Esophagus squamous epithelium (tissue), 5 donors: Measurements from ENCODE around the gene KLK6. TPM values are rescaled to one million over a fixed set of nuclear protein-coding genes. Genes with fewer than 3 reads are reported as not detected.

Experiments
- DNase-seq: peaks from one replicate; lab custom pipeline; 2025; lab: John Stamatoyannopoulos, UW
- H3K27ac ChIP-seq, 4 donors: fragments of 200-600 bp; sonication (generic); one replicate each; pipeline ENCODE4 v1.5.1; 2016 to 2019; ENCODE audit warnings: mild to moderate bottlenecking in 1 of 4
- H3K27me3 ChIP-seq, 4 donors: fragments of 200-600 bp; sonication (generic); 1 replicate in 3 of 4; 2 replicates in 1 of 4; pipeline versions ENCODE4 v1.5.1 to v1.6.0; 2017 to 2021; ENCODE audit warnings: antibody characterized with exemption in 1 of 4
- H3K36me3 ChIP-seq, 3 donors: fragments of 200-600 bp; sonication (generic); one replicate each; pipeline ENCODE4 v1.5.1; 2016 to 2019
- H3K4me1 ChIP-seq, 3 donors: fragments of 200-600 bp; sonication (generic); one replicate each; pipeline ENCODE4 v1.5.1; 2017 to 2019
- H3K4me3 ChIP-seq, 4 donors: fragments of 200-600 bp; sonication (generic); 1 replicate in 3 of 4; 2 replicates in 1 of 4; pipeline ENCODE4 v1.5.1; 2016 to 2019; ENCODE audit warnings: mild to moderate bottlenecking in 2 of 4, moderate library complexity in 1 of 4
- H3K9me3 ChIP-seq, 3 donors: fragments of 200-600 bp; sonication (generic); one replicate each; pipeline ENCODE4 v1.5.1; 2016 to 2019
- CTCF ChIP-seq, 6 experiments: fragments of 450-650 bp in 4 of 6; fragments of 200-600 bp in 2 of 6; sonication (generic) in 2 of 6; IDR thresholded peaks; one replicate each; pipeline ENCODE4 v1.5.1; 2016 to 2019; ENCODE audit warnings: antibody characterized with exemption in 6 of 6, mild to moderate bottlenecking in 4 of 6, moderate library complexity in 4 of 6
- POLR2A ChIP-seq, 4 donors: fragments of 450-650 bp; IDR thresholded peaks; one replicate each; pipeline ENCODE4 v1.6.1; 2017; ENCODE audit warnings: antibody characterized with exemption in 4 of 4, mild to moderate bottlenecking in 4 of 4, moderate library complexity in 3 of 4
- WGBS, 2 donors: methylation state at CpG; one replicate each; pipeline ENCODE4 v1.1.5; 2018; 5-methylcytosine and 5-hydroxymethylcytosine counted together
- intact Hi-C: fragments of 100-400 bp; cut with DNase I; formaldehyde crosslinking; loops from one replicate; pipeline ENCODE4 v1.15.0; 2022
- total RNA-seq, 4 donors: library from RNA; depleted of rRNA; stranded (reverse); fragments of >200 nt; gene quantifications; one replicate each; pipeline ENCODE4 v1.1.0, GENCODE V29; 2016
- donor health status: DM: yes; HTN: yes; CAD: no.

The KLK6 gene
- total RNA-seq: 100 to 1,000 TPM in 2 of 4 donors, 10 to 100 TPM in 1, 1 to 10 TPM in 1; 6.1 to 160 (median 102) TPM

GRCh38 chr19:50969413-50969760 lies at the start of gene KLK6:
TSS of gene KLK6 (minus strand) at chr19:50969591. CDS start at chr19:50968104, 1,487 bp downstream.
- TF ChIP-seq POLR2A (IDR thresholded peaks at IDR 0.05) (no peak), CTCF (IDR thresholded peaks at IDR 0.05) (no peak)
- intact Hi-C loops: no loop called here
- DNase-seq: no peak
- no peaks in the 10 kb centered on the region for H3K9me3 ChIP-seq
- peak within 1 kb of the TSS; percentile 31 to 57 (median 55) for H3K27ac ChIP-seq
- H3K36me3 ChIP-seq: no peaks in the 10 kb centered on the region
- peaks cover 0 to 75% (median 0%) of the 10 kb centered on the region in 4 donors for H3K27me3 ChIP-seq
- 39 to 72% methylated on average over 7 to 11 of the region's 19 CpGs for WGBS, 2 donors
- peak within 1 kb of the TSS in 1 of 4 donors; percentile 24 for H3K4me3 ChIP-seq
- H3K4me1 ChIP-seq: peaks cover 10 to 50% (median 13%) of the 10 kb centered on the region in 3 donors

GRCh38 chr19:51018745-51019543 lies 49.6 kb upstream of the KLK6 start:
- TF ChIP-seq POLR2A (IDR thresholded peaks at IDR 0.05): peak in 2 of 4 donors; percentile 33 to 72
- TF ChIP-seq CTCF (IDR thresholded peaks at IDR 0.05): no peak
- Histone ChIP-seq H3K27me3 (peaks cover 0 to 87% (median 2%) of the 10 kb centered on the region in 4 donors), H3K4me1 (peaks cover 14 to 64% (median 16%) of the 10 kb centered on the region in 3 donors), H3K4me3 (peak overlapping the region; percentile 44 to 65 (median 60)), H3K36me3 (peaks cover 0 to 33% (median 0%) of the 10 kb centered on the region in 3 donors), H3K27ac (peak overlapping the region; percentile 80 to 94 (median 88)), H3K9me3 (no peaks in the 10 kb centered on the region)
- 1 to 9% methylated on average over 18 to 27 of the region's 68 CpGs for WGBS, 2 donors
- no peak for DNase-seq
- intact Hi-C loops: loop anchor here (5.0 kb wide), 1 partner anchor 87 kb away; no protein-coding TSS in a partner anchor

GRCh38 chr19:51016798-51017683 lies 47.6 kb upstream of the KLK6 start:
- Histone ChIP-seq H3K27me3 (peaks cover 0 to 85% (median 2%) of the 10 kb centered on the region in 4 donors), H3K9me3 (no peaks in the 10 kb centered on the region), H3K27ac (peak overlapping the region; percentile 85 to 94 (median 88)), H3K4me1 (peaks cover 14 to 56% (median 16%) of the 10 kb centered on the region in 3 donors), H3K36me3 (peaks cover 0 to 15% (median 0%) of the 10 kb centered on the region in 3 donors), H3K4me3 (peak overlapping the region; percentile 49 to 66 (median 60))
- WGBS, 2 donors: 2% methylated on average over 31 to 55 of the region's 68 CpGs
- TF ChIP-seq CTCF (IDR thresholded peaks at IDR 0.05): peak; percentile 36 to 96 (median 89)
- peak in 1 of 4 donors; percentile 8 for TF ChIP-seq POLR2A (IDR thresholded peaks at IDR 0.05)
- no peak for DNase-seq
- intact Hi-C loops: loop anchor here (5.0 kb wide), 1 partner anchor 85 kb away; no protein-coding TSS in a partner anchor

- no peak for DNase-seq
- H3K4me1 ChIP-seq: peaks cover 14 to 50% (median 17%) of the 10 kb centered on the region in 3 donors
- 90 to 100% methylated on average over 3 to 7 of the region's 19 CpGs for WGBS, 2 donors
- no peak overlapping the region for H3K4me3 ChIP-seq
- H3K27me3 ChIP-seq: peaks cover 0 to 91% (median 2%) of the 10 kb centered on the region in 4 donors
- H3K9me3 ChIP-seq: no peaks in the 10 kb centered on the region
- H3K27ac ChIP-seq: peak overlapping the region in 1 of 4 donors; percentile 89
- intact Hi-C loops: loop anchor here (5.0 kb wide), 1 partner anchor 83 kb away; no protein-coding TSS in a partner anchor
- TF ChIP-seq CTCF (IDR thresholded peaks at IDR 0.05) (no peak), POLR2A (IDR thresholded peaks at IDR 0.05) (no peak)
- peaks cover 0 to 15% (median 0%) of the 10 kb centered on the region in 3 donors for H3K36me3 ChIP-seq
Observed at GRCh38 chr19:51015691-51016267, 46.4 kb upstream of the KLK6 start.
